H7 (cell line): ENCODE results near the gene GSTM1. TPM values are rescaled to one million over a fixed set of nuclear protein-coding genes. Genes with fewer than 3 reads are reported as not detected.

ENCODE experiments used
- DNase-seq: peaks from one replicate; pipeline ENCODE4 v3.0.0; 2012
- H3K27me3 ChIP-seq: 2 replicates; pipeline ENCODE4 v1.6.0; 2011; ENCODE audit warnings: mild to moderate bottlenecking, low read length; ENCODE audit not compliant: control insufficient read depth, insufficient read depth
- H3K36me3 ChIP-seq: replicated peaks from 2 replicates; pipeline ENCODE4 v1.5.1; 2011; ENCODE audit warnings: low read length; ENCODE audit not compliant: control insufficient read depth, insufficient read depth
- H3K4me3 ChIP-seq: 2 replicates; pipeline ENCODE4 v1.5.1; 2011; ENCODE audit warnings: low read depth, mild to moderate bottlenecking, control low read depth, low read length, moderate library complexity; ENCODE audit not compliant: insufficient read depth
- total RNA-seq: library from RNA; depleted of rRNA; stranded (reverse); fragments of >200 nt; shearing (Covaris generic); gene quantifications from 2 replicates; pipeline ENCODE4 v1.2.3, GENCODE V29; 2014

Gene GSTM1
- total RNA-seq, 1 experiment from 2014 or later, result not detected

- DNase-seq, result no peak
- Histone ChIP-seq H3K36me3 (no peaks in the 10 kb centered on the region), H3K27me3 (no peaks in the 10 kb centered on the region; the same call in 1 of the 2 replicates), H3K4me3 (no peak overlapping the region)
Observed at GRCh38 chr1:109721042-109721441, 33.4 kb downstream of the GSTM1 start.

GRCh38 chr1:109721971-109722370, 34.4 kb downstream of the GSTM1 start:
- H3K27me3 ChIP-seq, result no peaks in the 10 kb centered on the region; the same call in 1 of the 2 replicates
- no peaks in the 10 kb centered on the region for H3K36me3 ChIP-seq

GRCh38 chr1:109722908-109723691, 35.5 kb downstream of the GSTM1 start:
- no peaks in the 10 kb centered on the region for H3K36me3 ChIP-seq
- DNase-seq, result no peak

More at GRCh38 chr1:109721971-109722370, 34.4 kb downstream of the GSTM1 start:
- DNase-seq, result no peak
- H3K4me3 ChIP-seq, result no peak overlapping the region

GRCh38 chr1:109724933-109725332, 37.3 kb downstream of the GSTM1 start:
- H3K4me3 ChIP-seq, result no peak overlapping the region
- no peaks in the 10 kb centered on the region for H3K27me3 ChIP-seq
- no peak for DNase-seq
- H3K36me3 ChIP-seq, result no peaks in the 10 kb centered on the region

More at GRCh38 chr1:109722908-109723691, 35.5 kb downstream of the GSTM1 start:
- no peaks in the 10 kb centered on the region for H3K27me3 ChIP-seq
- no peak overlapping the region for H3K4me3 ChIP-seq

- no peak for DNase-seq
- H3K27me3 ChIP-seq, result no peaks in the 10 kb centered on the region
Observed at GRCh38 chr1:109725510-109725909, 37.9 kb downstream of the GSTM1 start.

GRCh38 chr1:109726007-109726406, 38.4 kb downstream of the GSTM1 start:
- DNase-seq, result no peak

More at GRCh38 chr1:109725510-109725909, 37.9 kb downstream of the GSTM1 start:
- Histone ChIP-seq H3K36me3 (no peaks in the 10 kb centered on the region), H3K4me3 (no peak overlapping the region)

GRCh38 chr1:109726728-109727373, 39.2 kb downstream of the GSTM1 start:
- Histone ChIP-seq H3K27me3 (no peaks in the 10 kb centered on the region), H3K4me3 (no peak overlapping the region; the same call in 1 of the 2 replicates), H3K36me3 (no peaks in the 10 kb centered on the region)
- no peak for DNase-seq

More at GRCh38 chr1:109726007-109726406, 38.4 kb downstream of the GSTM1 start:
- Histone ChIP-seq H3K36me3 (no peaks in the 10 kb centered on the region), H3K4me3 (no peak overlapping the region), H3K27me3 (no peaks in the 10 kb centered on the region)

DNA sequence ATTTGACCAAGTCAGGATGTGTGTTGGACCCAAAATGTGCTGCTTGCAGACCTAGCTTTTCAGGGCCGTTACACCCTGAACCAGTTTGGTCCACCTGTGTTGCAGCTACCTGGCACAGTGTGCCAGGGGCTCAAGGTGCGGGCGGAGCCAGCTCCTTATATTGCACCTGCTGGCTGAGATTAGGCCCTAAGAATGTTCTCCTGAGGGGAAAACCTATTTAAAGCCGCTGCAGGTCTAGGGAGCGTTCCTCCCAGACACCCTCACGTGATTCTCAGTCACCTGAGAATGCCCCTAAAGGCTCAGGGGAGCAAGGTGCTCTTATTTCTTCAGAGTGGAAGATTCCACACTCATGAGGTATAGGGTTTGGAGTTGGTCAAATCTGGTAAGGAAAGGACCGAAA, 41.3 kb downstream of the GSTM1 start:
- Histone ChIP-seq H3K27me3 (no peaks in the 10 kb centered on the region; the same call in 1 of the 2 replicates), H3K4me3 (no peak overlapping the region), H3K36me3 (no peaks in the 10 kb centered on the region)
- no peak for DNase-seq

- no peak overlapping the region for H3K4me3 ChIP-seq
- no peaks in the 10 kb centered on the region; the same call in 1 of the 2 replicates for H3K27me3 ChIP-seq
- H3K36me3 ChIP-seq, result no peaks in the 10 kb centered on the region
- DNase-seq, result no peak
Observed at GRCh38 chr1:109730666-109731065, 43.0 kb downstream of the GSTM1 start.

GRCh38 chr1:109732390-109732881, 44.8 kb downstream of the GSTM1 start:
- Histone ChIP-seq H3K36me3 (no peaks in the 10 kb centered on the region), H3K4me3 (no peak overlapping the region), H3K27me3 (no peaks in the 10 kb centered on the region; the same call in 1 of the 2 replicates)
- no peak for DNase-seq

DNA sequence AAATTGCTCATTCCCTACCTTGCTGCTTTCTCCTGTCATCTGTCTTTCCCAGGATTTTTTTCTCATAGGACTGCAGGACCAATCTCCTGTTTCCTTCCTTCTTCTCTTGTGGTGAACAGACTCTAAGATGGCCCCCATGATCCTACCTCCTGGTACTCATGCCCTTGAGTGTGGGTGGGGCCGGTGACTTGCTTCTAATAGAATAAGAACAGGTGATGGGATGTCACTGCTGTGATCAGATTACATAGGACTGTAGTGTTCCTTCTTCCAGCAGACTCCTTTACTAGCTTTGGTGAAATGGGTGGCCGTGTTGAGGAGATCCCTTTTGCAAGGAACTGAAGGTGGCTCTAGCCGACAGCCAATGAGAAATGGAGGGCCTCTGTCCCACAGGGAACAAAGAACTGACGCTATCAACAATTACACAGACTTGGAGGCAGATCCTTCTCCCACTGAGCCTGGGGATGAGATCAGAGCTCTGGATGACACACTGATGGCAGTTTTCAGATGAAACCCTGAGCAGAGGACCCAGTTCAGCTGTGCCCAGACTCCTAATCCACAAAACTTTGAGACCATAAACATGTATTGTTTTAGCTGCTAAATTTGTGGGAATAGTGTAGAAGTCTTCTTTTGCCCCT, 45.7 kb downstream of the GSTM1 start:
- no peak for DNase-seq
- Histone ChIP-seq H3K27me3 (peaks cover 2% of the 10 kb centered on the region), H3K36me3 (no peaks in the 10 kb centered on the region), H3K4me3 (no peak overlapping the region)

DNA sequence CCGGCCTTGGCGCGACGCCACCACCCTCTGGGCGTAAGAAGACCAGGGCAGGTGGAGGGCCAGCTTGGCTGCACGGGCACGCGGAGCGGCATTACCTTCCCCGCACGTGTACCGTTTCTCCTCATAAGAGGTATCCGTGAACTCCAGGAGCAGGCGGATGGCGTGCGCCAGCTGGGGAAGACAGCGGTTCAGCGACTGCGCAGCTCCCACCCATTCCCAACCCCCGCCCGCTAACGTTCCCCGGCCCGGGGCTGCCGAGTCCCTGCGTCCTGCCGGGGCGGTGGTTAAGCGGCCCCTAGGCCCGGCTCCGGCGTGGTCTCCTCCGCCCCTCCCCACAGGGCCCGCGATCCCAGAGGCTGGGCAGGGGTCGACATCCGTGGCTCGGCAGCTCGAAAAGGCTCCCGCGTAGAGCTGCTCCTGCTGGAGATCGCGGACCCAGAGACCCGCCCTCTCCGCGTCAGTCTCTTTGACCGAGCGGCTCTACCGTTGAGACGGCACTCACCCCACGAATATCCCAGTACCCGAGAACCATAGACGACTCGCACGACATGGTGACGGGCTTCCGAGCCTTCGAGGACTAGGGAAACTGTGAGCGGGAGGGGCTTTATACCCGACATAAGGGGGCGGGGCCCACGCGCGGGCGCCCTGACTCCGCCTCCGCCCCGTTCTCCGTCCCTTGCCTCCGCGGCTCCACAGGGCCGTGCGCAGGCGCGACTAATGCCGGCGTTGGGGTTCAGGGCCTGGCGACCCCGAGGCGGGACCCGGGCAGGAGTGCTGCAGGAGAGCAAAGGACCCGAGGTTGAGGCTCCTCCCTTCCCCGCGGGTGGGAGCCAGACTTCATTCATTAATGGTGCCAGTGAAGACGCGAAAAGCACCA, 52.4 kb downstream of the GSTM1 start:
- peaks cover 30% of the 10 kb centered on the region for H3K27me3 ChIP-seq

GRCh38 chr1:109740615-109741373, 53.2 kb downstream of the GSTM1 start, which contains the start of gene GSTM3:
GSTM3 (minus strand) TSS chr1:109741038; CDS start chr1:109740287, 751 bp downstream.
- peaks cover 30% of the 10 kb centered on the region for H3K27me3 ChIP-seq
- DNase-seq, result no peak
- H3K4me3 ChIP-seq, result peak within 1 kb of the TSS; percentile 72
- no peaks in the 10 kb centered on the region for H3K36me3 ChIP-seq

More for the DNA sequence above, 52.4 kb downstream of the GSTM1 start:
- Histone ChIP-seq H3K4me3 (peak overlapping the region; percentile 72), H3K36me3 (no peaks in the 10 kb centered on the region)
- peak; percentile 95 for DNase-seq
